GM12878 (cell line): ENCODE data around the gene BAG1. TPM values are rescaled to one million over a fixed set of nuclear protein-coding genes. Genes with fewer than 3 reads are reported as not detected.

Experiments
- ATAC-seq: fragments of 200-7000 bp; cut with Tn5 transposase; 3 replicates; pipeline ENCODE4 v1.9.1; 2020; ENCODE audit warnings: mild to moderate bottlenecking, moderate library complexity
- BruUV-seq: library from RNA; stranded (reverse); fragments of 400-500 nt; replicated peaks from 2 replicates; lab custom pipeline; 2021; lab: Mats Ljungman, UMichigan
- CTCF ChIA-PET: fragments of 300-600 bp; sonication (Branson Sonifier 250); formaldehyde crosslinking; extraction: SDS; loops from one replicate; lab custom pipeline; 2021; ENCODE audit warnings: inconsistent platforms; lab: Yijun Ruan, JAX
- POLR2A ChIA-PET: fragments of 350-600 bp; formaldehyde crosslinking; extraction: SDS; loops from one replicate; lab custom pipeline; 2021; ENCODE audit warnings: inconsistent platforms; lab: Charles Lee
- RAD21 ChIA-PET: fragments of 300-600 bp; sonication (Branson Sonifier 250); formaldehyde crosslinking; loops from one replicate; lab custom pipeline; 2023; ENCODE audit warnings: antibody characterized with exemption; ENCODE audit not compliant: unreplicated experiment; lab: Charles Lee
- SMC1A ChIA-PET: fragments of 300-600 bp; sonication (Branson Sonifier 250); formaldehyde crosslinking; loops from one replicate; lab custom pipeline; 2023; ENCODE audit not compliant: unreplicated experiment, uncharacterized antibody; lab: Charles Lee
- DNase-seq: peaks from one replicate; pipeline ENCODE4 v3.0.0-alpha.2; 2011; ENCODE audit warnings: low read depth, low spot score
- FAIRE-seq: peaks from 3 replicates; lab custom pipeline; 2011; peaks lifted over from hg19 to GRCh38; lab: Jason Lieb, UNC
- H2AFZ ChIP-seq: 2 replicates; pipeline ENCODE4 v1.6.0; 2011; ENCODE audit warnings: low read depth, low read length, control low read depth; ENCODE audit not compliant: control insufficient read depth
- H3K27ac ChIP-seq: 2 replicates; pipeline ENCODE4 v1.5.1; 2011; ENCODE audit warnings: control low read depth; ENCODE audit not compliant: control insufficient read depth, insufficient read depth
- H3K27me3 ChIP-seq, 2 experiments: replicated peaks in 1 of 2; 2 replicates each; pipeline versions ENCODE4 v1.6.0 to v1.6.1; 2011; ENCODE audit warnings: low read length in 1 of 2; ENCODE audit not compliant: control insufficient read depth in 2 of 2, insufficient read depth in 2 of 2
- H3K36me3 ChIP-seq, 2 experiments: 2 replicates each; pipeline ENCODE4 v1.5.1; 2011; ENCODE audit warnings: low read length in 1 of 2; ENCODE audit not compliant: control insufficient read depth in 2 of 2, insufficient read depth in 2 of 2
- H3K4me1 ChIP-seq: 2 replicates; pipeline ENCODE4 v1.6.1; 2011; ENCODE audit warnings: mild to moderate bottlenecking, low read length, moderate library complexity, mixed read lengths; ENCODE audit not compliant: control insufficient read depth, insufficient read depth
- H3K4me2 ChIP-seq: 2 replicates; pipeline ENCODE4 v1.6.0; 2011; ENCODE audit warnings: control low read depth; ENCODE audit not compliant: control insufficient read depth, insufficient read depth
- H3K4me3 ChIP-seq: fragments of 200-600 bp; sonication (generic); 2 replicates; pipeline ENCODE4 v1.5.1; 2016
- H3K79me2 ChIP-seq: 2 replicates; pipeline ENCODE4 v1.6.0; 2011; ENCODE audit warnings: low read length; ENCODE audit not compliant: control insufficient read depth, insufficient read depth
- H3K9ac ChIP-seq: 2 replicates; pipeline ENCODE4 v1.8.0; 2011; ENCODE audit warnings: low read length, control low read depth, mixed read lengths; ENCODE audit not compliant: control insufficient read depth, insufficient read depth
- H3K9me3 ChIP-seq: replicated peaks from 3 replicates; pipeline ENCODE4 v1.5.1; 2011; ENCODE audit warnings: mild to moderate bottlenecking, low read length; ENCODE audit not compliant: control insufficient read depth, insufficient read depth
- H4K20me1 ChIP-seq: 2 replicates; pipeline ENCODE4 v1.6.0; 2011; ENCODE audit not compliant: control insufficient read depth, insufficient read depth
- CREM ChIP-seq: IDR thresholded peaks from 2 replicates; pipeline ENCODE4 v1.6.1; 2014; ENCODE audit warnings: antibody characterized with exemption, low read depth
- DPF2 ChIP-seq: fragments of 450-650 bp; IDR thresholded peaks from 2 replicates; pipeline ENCODE4 v1.6.1; 2017; ENCODE audit warnings: mild to moderate bottlenecking
- EP300 ChIP-seq, 2 experiments: fragments of 150-350 bp in 1 of 2; IDR thresholded peaks; 2 replicates each; pipeline ENCODE4 v1.6.1; 2011 to 2012; ENCODE audit warnings: low read depth in 2 of 2, low read length in 2 of 2, borderline replicate concordance in 1 of 2, improper control_type of control experiment in 1 of 2, inconsistent platforms in 1 of 2; ENCODE audit not compliant: control insufficient read depth in 1 of 2
- IKZF1 ChIP-seq: fragments of 450-650 bp; conservative IDR thresholded peaks from 2 replicates; pipeline ENCODE4 v1.6.1; 2017; ENCODE audit warnings: antibody characterized with exemption, mild to moderate bottlenecking
- PRDM15 ChIP-seq: fragments of 450-650 bp; formaldehyde crosslinking; IDR thresholded peaks from 2 replicates; pipeline ENCODE4 v1.4.0; 2020; ENCODE audit warnings: mild to moderate bottlenecking, moderate library complexity
- RAD21 ChIP-seq: IDR thresholded peaks from 2 replicates; pipeline ENCODE4 v1.6.1; 2011; ENCODE audit warnings: mild to moderate bottlenecking, low read depth, low read length, moderate library complexity; ENCODE audit not compliant: insufficient read depth
- SMAD1 ChIP-seq: fragments of 450-650 bp; IDR thresholded peaks from 2 replicates; pipeline ENCODE4 v1.6.1; 2018; ENCODE audit warnings: mild to moderate bottlenecking, low read depth; ENCODE audit not compliant: partially characterized antibody
- ZNF217 ChIP-seq: fragments of 450-650 bp; IDR thresholded peaks from 2 replicates; pipeline ENCODE4 v1.6.1; 2017; ENCODE audit warnings: antibody characterized with exemption, mild to moderate bottlenecking
- WGBS: methylation state at CpG from one replicate; pipeline ENCODE4 v1.1.6; 2016; ENCODE audit warnings: low lambda C conversion rate; ENCODE audit not compliant: insufficient replicate concordance, insufficient coverage; ENCODE audit errors: missing lambda C conversion rate; 5-methylcytosine and 5-hydroxymethylcytosine counted together
- in situ Hi-C: fragments of 300-500 bp; cut with MboI; formaldehyde crosslinking; loops from 9 replicates; pipeline ENCODE4 v1.14.3; 2018; ENCODE audit warnings: mixed read lengths
- intact Hi-C: fragments of 100-400 bp; cut with micrococcal nuclease; formaldehyde crosslinking; loops from one replicate; pipeline ENCODE4 v1.14.2; 2022; ENCODE audit not compliant: unreplicated experiment
- polyA plus RNA-seq, 11 experiments: library from polyadenylated mRNA; depleted of rRNA in 4 of 11; unstranded in 6 of 11; stranded (reverse) in 5 of 11; fragments of >200 nt; fragmentation: Nextera tagmentation in 4 of 11; fragmentation: Illumina TruSeq in 1 of 11; extraction: Ambion mirVana in 4 of 11; extraction: Trizol in 1 of 11; gene quantifications; 1 replicate in 1 of 11; 2 replicates in 10 of 11; pipeline versions ENCODE4 v1.2.1 to v1.2.3, GENCODE V29; 2011 to 2016; ENCODE audit warnings: inconsistent platforms in 2 of 11, missing spikeins in 2 of 11, low read depth in 1 of 11
- total RNA-seq, 4 experiments: library from RNA; depleted of rRNA in 3 of 4; stranded (reverse); fragments of >200 nt in 3 of 4; fragmentation: Illumina TruSeq in 1 of 4; extraction: Trizol in 1 of 4; gene quantifications; 2 replicates each; pipeline versions ENCODE4 v1.2.1 to v1.2.3, GENCODE V29; 2013 to 2021

The BAG1 gene
- total and polyA plus RNA-seq, 10 of the 15 experiments (the other 5 are each of a cell fraction or from before 2014, with no cell fraction given): 11.6 to 135 (median 68.9) TPM

GRCh38 chr9:33231623-33231942 lies 32.9 kb downstream of the BAG1 start (continued):
- TF ChIP-seq PRDM15 (CRISPR knock-in tag) (no peak), RAD21 (no peak)

DNA sequence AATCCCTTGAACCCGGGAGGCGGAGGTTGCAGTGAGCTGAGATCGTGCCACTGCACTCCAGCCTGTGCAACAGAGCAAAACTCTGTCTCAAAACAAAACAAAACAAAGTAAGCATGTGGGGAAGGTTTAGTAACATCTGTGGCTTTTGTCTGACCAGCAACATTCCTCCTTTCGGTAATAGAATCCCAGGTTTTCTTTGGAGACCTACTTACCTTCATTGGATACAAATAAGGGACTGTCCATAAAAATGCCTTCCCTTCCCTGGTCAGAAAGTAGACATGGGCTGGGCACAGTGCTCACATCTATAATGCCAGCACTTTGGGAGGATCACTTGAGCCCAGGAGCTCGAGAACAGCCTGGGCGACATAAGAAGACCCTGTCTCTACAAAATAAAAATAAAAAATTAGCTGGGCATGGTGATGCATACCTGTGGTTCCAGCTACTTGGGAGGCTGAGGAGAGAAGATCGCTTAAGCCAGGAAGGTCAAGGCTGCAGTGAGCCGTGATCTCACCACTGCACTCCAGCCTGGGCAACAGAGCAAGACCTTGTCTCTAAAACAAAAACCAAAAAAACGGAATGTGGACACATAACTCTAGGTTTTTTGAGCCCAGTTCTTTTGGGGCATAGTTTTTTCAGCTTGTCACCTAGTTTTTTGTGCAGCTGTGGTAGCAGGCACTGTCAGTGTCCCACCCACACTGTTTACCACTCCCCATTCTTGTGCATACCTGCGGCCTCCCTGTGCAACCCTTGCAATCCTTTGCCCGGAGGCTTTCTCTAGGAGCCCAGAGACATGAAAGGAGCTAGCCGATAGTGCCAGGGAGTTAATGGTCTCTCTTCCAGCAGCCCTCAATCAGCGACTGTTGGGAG lies 33.5 kb downstream of the BAG1 start:
- Histone ChIP-seq H3K27me3 (no peaks in the 10 kb centered on the region), H2AFZ (no peak overlapping the region), H3K4me1 (peaks cover 17% of the 10 kb centered on the region), H3K36me3 (no peaks in the 10 kb centered on the region), H3K9ac (no peak overlapping the region), H3K4me3 (no peak overlapping the region), H3K4me2 (no peak overlapping the region), H3K9me3 (no peaks in the 10 kb centered on the region), H4K20me1 (no peaks in the 10 kb centered on the region), H3K79me2 (no peaks in the 10 kb centered on the region), H3K27ac (no peak overlapping the region)
- ATAC-seq: no peak
- ChIA-PET SMC1A (interaction anchor here (1.0 kb wide), 2 partner anchors 53 to 88 kb away, joined by 3 read pairs; no protein-coding TSS in a partner anchor), POLR2A (no interaction called here), CTCF (interaction anchor here (0.6 to 1.6 kb wide), 2 partner anchors 60 to 151 kb away, joined by 3 to 6 read pairs; partner anchors contain the start of gene NFX1), RAD21 (no interaction called here)
- BruUV-seq: no TSS peak
- intact Hi-C loops (no loop called here), in situ Hi-C loops (no loop called here)
- DNase-seq: no peak
- no peak for FAIRE-seq
- TF ChIP-seq EP300 (IDR thresholded peaks at IDR 0.05; ENCODE audit: borderline replicate concordance in 1 of 2, control insufficient read depth in 1 of 2, low read depth in 2 of 2, low read length in 2 of 2) (no peak), DPF2 (no peak), CREM (no peak), ZNF217 (no peak), SMAD1 (no peak), IKZF1 (no peak)
- WGBS: 49% methylated on average over 13 of the region's 13 CpGs
